MCF 10A (cell line): ENCODE data around the gene BATF3. TPM values are rescaled to one million over a fixed set of nuclear protein-coding genes. Genes with fewer than 3 reads are reported as not detected.

ENCODE experiments used
- BruUV-seq: library from RNA; stranded (reverse); fragments of 400-500 nt; replicated peaks from 2 replicates; lab custom pipeline; 2021; lab: Mats Ljungman, UMichigan
- CTCF ChIA-PET: fragments of 300-600 bp; sonication (Branson Sonifier 250); formaldehyde crosslinking; extraction: SDS; loops from one replicate; lab custom pipeline; 2021; ENCODE audit warnings: antibody characterized with exemption, inconsistent platforms; lab: Yijun Ruan, JAX
- POLR2A ChIA-PET: fragments of 300-600, 350-650 bp; sonication (Branson Sonifier 250); formaldehyde crosslinking; extraction: SDS; loops from one replicate; lab custom pipeline; 2020; ENCODE audit warnings: antibody characterized with exemption, inconsistent platforms; lab: Yijun Ruan, JAX
- DNase-seq: peaks from one replicate; pipeline ENCODE4 v3.0.0-alpha.2; 2018; ENCODE audit not compliant: unreplicated experiment
- H3K27ac Mint-ChIP-seq: one replicate; pipeline ENCODE4 v1.8.0; 2022; ENCODE audit warnings: mild to moderate bottlenecking, low read depth, mixed read lengths; ENCODE audit not compliant: unreplicated experiment
- H3K27me3 Mint-ChIP-seq: one replicate; pipeline ENCODE4 v1.8.0; 2022; ENCODE audit warnings: mixed read lengths; ENCODE audit not compliant: insufficient read depth, unreplicated experiment
- H3K36me3 Mint-ChIP-seq: one replicate; pipeline ENCODE4 v1.8.0; 2022; ENCODE audit warnings: mild to moderate bottlenecking, moderate library complexity, mixed read lengths; ENCODE audit not compliant: insufficient read depth, unreplicated experiment
- H3K4me1 Mint-ChIP-seq: one replicate; pipeline ENCODE4 v1.8.0; 2022; ENCODE audit warnings: mixed read lengths; ENCODE audit not compliant: insufficient read depth, unreplicated experiment
- H3K4me3 Mint-ChIP-seq: one replicate; pipeline ENCODE4 v1.8.0; 2022; ENCODE audit warnings: mild to moderate bottlenecking, moderate library complexity, mixed read lengths; ENCODE audit not compliant: unreplicated experiment
- H3K9me3 Mint-ChIP-seq: one replicate; pipeline ENCODE4 v1.8.0; 2022; ENCODE audit warnings: mixed read lengths; ENCODE audit not compliant: unreplicated experiment
- intact Hi-C: fragments of 100-400 bp; cut with micrococcal nuclease; formaldehyde crosslinking; loops from 2 replicates; pipeline ENCODE4 v1.14.1; 2022
- total RNA-seq: library from RNA; stranded (reverse); gene quantifications from 2 replicates; pipeline ENCODE4 v1.2.3, GENCODE V29; 2022
- TF ChIP-seq, protein P1 (sequence below): fragments of 200-600 bp; IDR thresholded peaks from one replicate; pipeline ENCODE4 v1.8.0; 2022; ENCODE audit warnings: antibody characterized with exemption, mild to moderate bottlenecking; ENCODE audit not compliant: unreplicated experiment

BATF3 gene
- total RNA-seq, 1 experiment from 2014 or later: 1.5 TPM

DNA sequence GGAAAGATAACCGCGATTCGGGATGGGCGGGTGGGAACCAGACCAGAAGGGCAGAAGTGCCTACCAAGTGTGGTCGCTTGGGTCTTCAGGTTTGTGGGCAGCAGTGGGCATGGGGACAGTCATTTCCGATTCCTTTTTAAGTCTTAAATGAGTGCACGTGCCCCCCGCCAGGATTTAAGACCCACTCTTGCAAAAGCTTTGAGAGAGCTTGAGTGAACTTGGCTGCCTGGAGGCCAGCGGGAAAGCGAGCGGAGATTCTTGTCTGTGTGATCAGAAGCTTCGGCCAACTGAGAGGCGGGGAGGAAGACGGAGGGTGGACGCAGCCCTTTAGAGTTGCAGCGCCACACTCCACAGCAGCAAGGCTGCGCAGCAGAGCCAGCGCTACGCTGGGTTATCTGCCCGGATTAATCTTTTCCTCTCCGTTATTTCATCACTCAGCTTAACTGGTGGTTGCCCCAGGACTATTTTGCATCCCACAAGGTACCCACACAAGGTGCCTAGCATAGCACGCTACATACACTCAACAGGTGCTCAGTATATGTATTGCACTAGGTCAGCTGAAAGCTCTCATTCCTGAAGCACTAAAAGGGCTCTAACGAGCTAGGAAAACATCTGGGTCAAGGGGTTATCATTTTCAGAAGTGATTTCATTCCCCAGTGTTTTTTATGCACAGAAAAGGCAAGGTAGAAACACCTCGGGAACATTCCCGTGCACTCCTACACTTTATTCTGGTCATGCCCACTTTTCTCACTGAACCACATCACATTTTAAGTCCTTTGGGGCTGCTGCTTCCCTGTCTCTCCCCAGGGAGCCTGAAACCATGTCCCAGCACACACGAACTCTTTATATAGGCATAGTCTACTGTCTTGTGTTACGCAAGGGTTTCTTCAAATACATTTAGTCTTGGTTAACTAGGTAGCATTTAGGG is 1.5 kb upstream of the BATF3 start:
- Mint-ChIP-seq H3K27me3 (peaks cover 42% of the 10 kb centered on the region), H3K4me3 (peak overlapping the region; percentile 71), H3K36me3 (no peaks in the 10 kb centered on the region), H3K9me3 (no peaks in the 10 kb centered on the region), H3K4me1 (peaks cover 12% of the 10 kb centered on the region), H3K27ac (no peak overlapping the region)
- POLR2A ChIA-PET: interaction anchor here (0.6 to 1.4 kb wide), 9 partner anchors 9 to 294 kb away, joined by 3 to 4 read pairs (median 3); partner anchors contain the start of gene FLVCR1
- TF ChIP-seq, protein P1, sequence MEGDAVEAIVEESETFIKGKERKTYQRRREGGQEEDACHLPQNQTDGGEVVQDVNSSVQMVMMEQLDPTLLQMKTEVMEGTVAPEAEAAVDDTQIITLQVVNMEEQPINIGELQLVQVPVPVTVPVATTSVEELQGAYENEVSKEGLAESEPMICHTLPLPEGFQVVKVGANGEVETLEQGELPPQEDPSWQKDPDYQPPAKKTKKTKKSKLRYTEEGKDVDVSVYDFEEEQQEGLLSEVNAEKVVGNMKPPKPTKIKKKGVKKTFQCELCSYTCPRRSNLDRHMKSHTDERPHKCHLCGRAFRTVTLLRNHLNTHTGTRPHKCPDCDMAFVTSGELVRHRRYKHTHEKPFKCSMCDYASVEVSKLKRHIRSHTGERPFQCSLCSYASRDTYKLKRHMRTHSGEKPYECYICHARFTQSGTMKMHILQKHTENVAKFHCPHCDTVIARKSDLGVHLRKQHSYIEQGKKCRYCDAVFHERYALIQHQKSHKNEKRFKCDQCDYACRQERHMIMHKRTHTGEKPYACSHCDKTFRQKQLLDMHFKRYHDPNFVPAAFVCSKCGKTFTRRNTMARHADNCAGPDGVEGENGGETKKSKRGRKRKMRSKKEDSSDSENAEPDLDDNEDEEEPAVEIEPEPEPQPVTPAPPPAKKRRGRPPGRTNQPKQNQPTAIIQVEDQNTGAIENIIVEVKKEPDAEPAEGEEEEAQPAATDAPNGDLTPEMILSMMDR: no peak
- CTCF ChIA-PET: interaction anchor here (0.7 to 2.1 kb wide), 19 partner anchors 11 to 1100 kb away, joined by 3 to 11 read pairs (median 3); no protein-coding TSS in a partner anchor
- BruUV-seq: no TSS peak
- DNase-seq: peak; percentile 42
- intact Hi-C loops: no loop called here

DNA sequence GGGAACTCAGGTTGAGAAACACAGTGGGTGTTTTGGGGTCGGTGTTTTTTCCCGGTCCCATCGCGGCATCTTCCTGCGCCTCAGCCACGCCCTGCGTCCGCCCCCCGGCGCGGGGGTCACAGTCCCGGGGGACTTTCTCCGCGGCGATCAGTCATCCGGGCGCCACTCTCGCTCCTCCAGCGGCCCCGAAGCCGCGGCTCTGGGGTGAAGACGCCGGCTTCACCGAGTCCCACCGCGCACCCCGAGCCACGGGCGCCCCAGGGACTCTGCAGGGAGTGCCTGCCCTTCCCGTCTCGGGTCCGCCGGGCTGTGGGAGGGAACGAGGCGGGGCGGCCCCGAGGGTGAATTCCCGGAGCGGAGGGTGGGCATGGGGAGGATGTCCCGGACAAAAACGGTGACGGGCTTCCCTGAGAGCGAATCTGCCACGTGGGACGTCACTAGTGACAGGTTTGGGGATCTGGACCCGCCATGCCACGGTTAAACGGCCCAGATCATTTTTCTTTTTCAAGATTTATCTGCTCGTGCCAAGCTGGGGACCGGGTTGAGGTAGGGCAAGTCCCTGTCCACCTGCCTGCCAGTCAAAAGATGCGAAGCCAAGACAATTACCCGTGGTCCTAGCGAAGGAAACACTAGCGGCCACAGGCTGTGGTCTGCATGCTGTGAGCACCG is 717 bp upstream of the BATF3 start:
- Mint-ChIP-seq H3K9me3 (no peaks in the 10 kb centered on the region), H3K27me3 (peaks cover 50% of the 10 kb centered on the region), H3K4me1 (peaks cover 12% of the 10 kb centered on the region), H3K27ac (no peak overlapping the region), H3K4me3 (peak overlapping the region; percentile 71), H3K36me3 (no peaks in the 10 kb centered on the region)
- intact Hi-C loops: no loop called here
- DNase-seq: no peak
- TF ChIP-seq, protein P1: no peak
- BruUV-seq: no TSS peak
- CTCF ChIA-PET: interaction anchor here (0.7 to 2.1 kb wide), 9 partner anchors 16 to 244 kb away, joined by 3 to 11 read pairs (median 5); no protein-coding TSS in a partner anchor
- POLR2A ChIA-PET: interaction anchor here (1.3 kb wide), 1 partner anchor 295 kb away, joined by 4 read pairs; no protein-coding TSS in a partner anchor

DNA sequence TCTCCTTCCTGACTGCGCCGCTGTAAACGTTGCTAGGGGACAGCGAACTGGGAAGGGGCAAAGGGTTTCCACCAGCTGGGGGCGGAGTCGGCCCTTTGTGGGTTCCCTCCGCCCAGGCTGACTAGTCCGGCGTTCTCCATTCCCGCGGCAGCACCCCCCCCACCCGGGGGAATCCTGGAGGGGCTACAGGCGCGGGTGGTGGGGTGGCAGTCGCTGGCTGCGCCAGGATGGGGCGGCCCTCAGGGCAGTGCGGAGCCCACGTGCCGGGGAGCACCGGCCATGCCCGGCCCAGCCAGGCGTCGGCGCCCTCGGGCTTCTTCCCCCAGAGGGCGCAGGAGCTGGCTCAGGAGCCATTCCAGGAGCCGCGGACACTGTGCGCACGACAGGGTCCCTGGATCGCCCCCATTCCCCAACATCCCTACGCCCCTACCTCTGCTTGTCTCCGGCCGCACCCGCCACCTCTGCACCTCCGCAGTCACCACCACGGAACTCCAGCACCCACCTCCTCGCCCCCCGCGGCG is 476 bp downstream of the BATF3 start:
- TF ChIP-seq, protein P1: peak; percentile 91
- H3K4me3 Mint-ChIP-seq: peak overlapping the region; percentile 71
- ChIA-PET CTCF (interaction anchor here (0.6 to 2.4 kb wide), 11 partner anchors 9 to 311 kb away, joined by 3 to 8 read pairs (median 3); partner anchors contain the start of genes NSL1, PACC1 and TATDN3), POLR2A (interaction anchor here (0.7 to 1.9 kb wide), 4 partner anchors 9 to 87 kb away, joined by 3 to 6 read pairs (median 3); no protein-coding TSS in a partner anchor)
- H3K27me3 Mint-ChIP-seq: peaks cover 62% of the 10 kb centered on the region
- BruUV-seq: no TSS peak
- no peaks in the 10 kb centered on the region for H3K36me3 Mint-ChIP-seq
- H3K27ac Mint-ChIP-seq: no peak overlapping the region
- DNase-seq: peak; percentile 59
- peaks cover 12% of the 10 kb centered on the region for H3K4me1 Mint-ChIP-seq
- intact Hi-C loops: loop anchor here (1.0 to 2.0 kb wide), 3 partner anchors 32 to 83 kb away; no protein-coding TSS in a partner anchor
- H3K9me3 Mint-ChIP-seq: no peaks in the 10 kb centered on the region
